HG02938 (cell line): ENCODE data around the gene SLC44A5.
"Not testable (repeated sequence)": the region's sequence is repeated elsewhere in the genome, so short reads cannot be mapped to it uniquely, and the experiment has no call there.

Source experiments
- ATAC-seq: cut with Tn5 transposase; IDR thresholded peaks from one replicate; pipeline ENCODE4 v1.9.1; 2021; ENCODE audit warnings: mild to moderate bottlenecking, moderate library complexity; ENCODE audit not compliant: unreplicated experiment

Gene SLC44A5

GRCh38 chr1:75293270-75293669 lies 317.6 kb downstream of the SLC44A5 start:
- ATAC-seq = no peak

GRCh38 chr1:75292013-75292412 lies 318.9 kb downstream of the SLC44A5 start:
- no peak for ATAC-seq

GRCh38 chr1:75276385-75276784 lies 334.5 kb downstream of the SLC44A5 start:
- ATAC-seq = no peak

- no peak for ATAC-seq
Observed at GRCh38 chr1:75275631-75276030, 335.3 kb downstream of the SLC44A5 start.

GRCh38 chr1:75274920-75275506 lies 335.9 kb downstream of the SLC44A5 start:
- no peak for ATAC-seq

- ATAC-seq = no peak
Observed at GRCh38 chr1:75273110-75273509, 337.8 kb downstream of the SLC44A5 start.

- peak; percentile 91 for ATAC-seq
Observed at GRCh38 chr1:75265792-75266191, 345.1 kb downstream of the SLC44A5 start.

GRCh38 chr1:75264112-75264511 lies 346.8 kb downstream of the SLC44A5 start:
- no peak for ATAC-seq

GRCh38 chr1:75263616-75264015 lies 347.3 kb downstream of the SLC44A5 start:
- not testable (repeated sequence) for ATAC-seq

- not testable (repeated sequence) for ATAC-seq
Observed at GRCh38 chr1:75261946-75262345, 349.0 kb downstream of the SLC44A5 start.

GRCh38 chr1:75258351-75258750 lies 352.6 kb downstream of the SLC44A5 start:
- ATAC-seq = no peak

- ATAC-seq = no peak
Observed at GRCh38 chr1:75257424-75257823, 353.5 kb downstream of the SLC44A5 start.

GRCh38 chr1:75250114-75250513 lies 360.8 kb downstream of the SLC44A5 start:
- not testable (repeated sequence) for ATAC-seq

GRCh38 chr1:75245239-75245638 lies 365.7 kb downstream of the SLC44A5 start:
- ATAC-seq = no peak

GRCh38 chr1:75243124-75243523 lies 367.8 kb downstream of the SLC44A5 start:
- no peak for ATAC-seq

- ATAC-seq = no peak
Observed at GRCh38 chr1:75237316-75237715, 373.6 kb downstream of the SLC44A5 start.

GRCh38 chr1:75234562-75234961 lies 376.4 kb downstream of the SLC44A5 start:
- no peak for ATAC-seq

GRCh38 chr1:75233302-75233929 lies 377.5 kb downstream of the SLC44A5 start:
- peak; percentile 94 for ATAC-seq

- no peak for ATAC-seq
Observed at GRCh38 chr1:75220072-75220471, 390.8 kb downstream of the SLC44A5 start.

GRCh38 chr1:75214017-75214416 lies 396.9 kb downstream of the SLC44A5 start:
- ATAC-seq = no peak

- no peak for ATAC-seq
Observed at GRCh38 chr1:75211648-75212047, 399.3 kb downstream of the SLC44A5 start.

- no peak for ATAC-seq
Observed at GRCh38 chr1:75208862-75209261, 402.1 kb downstream of the SLC44A5 start.
